Dedifferentiated amniotic fluid mesenchymal stem cell (primary cell): ENCODE measurements around the gene TMPRSS3.

Experiments used
- DNase-seq: peaks from one replicate; pipeline ENCODE4 v3.0.0-alpha.2; 2016; ENCODE audit errors: extremely low spot score

The TMPRSS3 gene

GRCh38 chr21:42387843-42388340, 8.0 kb downstream of the TMPRSS3 start:
- no peak for DNase-seq

DNA sequence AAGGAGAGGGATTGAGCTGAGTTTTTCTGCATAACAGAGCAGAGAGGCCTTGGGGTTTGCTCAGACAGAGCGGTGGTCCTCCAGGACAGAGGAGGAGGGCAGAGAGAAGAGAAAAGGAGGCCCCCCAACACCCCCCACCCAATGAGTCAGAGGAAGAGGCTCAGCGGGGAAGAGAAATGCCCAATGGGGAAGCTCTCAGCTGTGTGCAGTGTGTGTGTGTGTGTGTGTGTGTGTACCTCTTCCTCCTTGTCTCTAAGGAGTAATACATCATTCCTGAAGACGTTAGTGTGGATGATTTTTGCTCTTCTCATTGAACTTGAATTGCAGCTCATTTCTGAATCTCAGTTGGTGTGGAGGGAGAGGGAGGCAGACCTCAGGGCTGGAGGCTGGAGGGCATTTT, 8.7 kb downstream of the TMPRSS3 start:
- DNase-seq, result no peak

- DNase-seq, result no peak
Observed at GRCh38 chr21:42386034-42386591, 9.7 kb downstream of the TMPRSS3 start.

- DNase-seq, result no peak
Observed at GRCh38 chr21:42385619-42386018, 10.2 kb downstream of the TMPRSS3 start.

DNA sequence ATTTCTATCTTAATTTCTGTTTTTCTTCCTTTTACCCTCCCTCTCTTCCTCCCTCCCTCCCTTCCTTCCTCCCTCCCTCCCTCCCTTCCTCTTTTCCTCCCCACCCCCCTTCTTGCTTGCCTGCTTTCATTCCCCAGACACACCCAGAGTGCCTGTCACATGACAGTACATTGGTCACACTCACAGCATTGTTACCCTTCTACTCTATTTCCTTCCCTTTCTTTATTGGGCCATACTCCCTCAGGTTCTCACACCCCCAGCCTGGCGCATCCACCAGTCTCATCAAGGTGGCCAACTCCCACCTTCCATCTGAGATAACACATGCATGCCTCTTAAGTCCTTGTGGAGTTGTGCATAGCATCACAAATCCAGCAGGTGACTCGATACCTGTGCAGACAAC, 10.9 kb downstream of the TMPRSS3 start:
- no peak for DNase-seq

DNA sequence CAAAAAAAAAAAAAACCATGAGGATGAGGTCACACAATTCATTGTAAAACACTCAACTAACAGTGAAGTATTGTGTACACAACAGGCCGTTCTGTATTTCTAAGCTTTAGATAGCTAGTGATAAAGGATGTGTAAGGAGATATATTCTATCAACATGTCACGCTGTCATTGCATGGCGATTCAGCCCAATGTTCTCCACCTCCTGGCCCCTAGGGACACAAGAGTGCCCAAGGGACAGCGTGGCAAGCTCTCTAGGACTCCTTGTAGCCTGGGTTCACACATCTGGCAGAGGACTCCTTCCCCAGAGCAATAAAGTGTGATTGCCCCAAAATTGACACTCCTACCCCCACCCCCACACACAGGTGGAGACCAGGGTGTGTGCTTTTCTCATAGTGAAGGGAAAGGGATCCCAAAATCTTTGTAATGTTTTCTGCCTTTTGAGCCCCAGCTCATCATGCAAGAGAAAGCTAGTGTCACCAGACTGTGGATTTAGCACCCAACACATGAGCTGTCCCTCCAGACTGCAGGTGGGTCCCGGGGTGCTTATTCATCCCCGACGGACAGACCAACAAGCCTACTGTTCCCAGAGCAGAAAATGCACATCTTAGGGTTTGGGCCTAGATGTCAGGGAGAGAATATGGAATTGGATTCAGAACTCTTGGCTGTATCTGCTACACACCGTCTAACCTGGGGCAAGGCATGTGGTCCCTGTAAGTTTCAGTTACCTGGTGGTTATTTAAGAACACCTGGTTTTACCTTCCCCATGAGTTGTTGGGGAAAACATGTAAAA, 11.5 kb downstream of the TMPRSS3 start:
- no peak for DNase-seq

DNA sequence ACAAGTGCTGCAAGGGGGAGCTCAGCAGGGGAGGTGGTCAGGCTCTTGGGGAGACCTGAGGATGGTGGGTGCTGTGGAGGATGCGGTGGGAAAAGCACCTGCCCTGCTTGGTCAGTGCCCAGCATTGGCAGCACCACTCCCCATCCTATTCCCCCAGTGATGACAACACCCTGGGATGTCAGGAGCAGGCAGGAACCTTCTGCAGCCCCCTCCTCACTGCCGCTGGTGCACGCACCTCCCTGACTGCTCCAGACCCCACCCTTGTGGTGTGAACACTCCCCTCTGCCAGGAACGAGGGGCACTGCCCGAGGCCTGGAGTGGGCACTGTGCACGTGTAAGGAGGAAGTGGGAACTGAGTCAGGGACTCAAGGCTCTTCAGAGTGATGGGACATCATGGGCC, 12.5 kb downstream of the TMPRSS3 start:
- no peak for DNase-seq

DNA sequence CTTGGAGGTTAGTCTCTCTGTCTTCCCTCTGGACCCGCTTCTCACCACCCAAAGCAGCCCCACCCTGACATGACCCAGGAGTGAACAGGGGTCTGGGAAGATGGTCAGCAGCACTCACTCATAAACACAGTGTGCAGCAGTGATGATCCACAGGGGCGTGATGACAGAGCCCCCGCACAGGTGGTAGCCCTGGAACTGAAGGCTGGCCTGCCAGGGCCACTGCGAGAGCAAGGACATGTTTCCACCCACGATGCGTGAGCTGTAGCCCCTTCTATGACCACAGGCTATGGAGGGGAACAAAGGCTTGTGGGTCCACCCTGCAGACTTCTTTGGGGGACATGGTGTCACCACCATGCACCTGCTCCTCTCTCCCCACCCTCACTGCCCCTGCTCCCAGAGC, 12.9 kb downstream of the TMPRSS3 start:
- no peak for DNase-seq

- DNase-seq, result no peak
Observed at GRCh38 chr21:42381347-42381984, 14.4 kb downstream of the TMPRSS3 start.

GRCh38 chr21:42379426-42380215, 16.2 kb downstream of the TMPRSS3 start:
- DNase-seq, result no peak

DNA sequence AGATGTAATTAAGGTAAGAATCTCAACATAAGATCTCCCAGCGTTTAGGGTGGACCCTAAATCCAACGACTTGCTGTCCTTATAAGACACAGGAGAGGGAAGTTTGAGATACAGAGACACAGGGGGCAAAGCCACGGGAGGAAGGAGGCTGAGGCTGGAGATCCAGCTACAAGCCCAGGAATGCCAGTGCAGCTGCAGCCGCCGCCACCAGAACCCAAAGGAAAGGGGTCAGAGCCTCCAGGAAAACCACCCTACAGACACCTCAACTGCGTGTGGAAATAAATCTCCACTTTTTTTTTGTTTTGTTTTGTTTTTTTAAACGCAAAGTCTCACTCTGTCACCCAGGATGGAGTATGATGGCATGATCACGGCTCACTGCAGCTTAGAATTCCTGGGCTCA, 17.4 kb downstream of the TMPRSS3 start:
- DNase-seq, result no peak

GRCh38 chr21:42377951-42378340, 17.9 kb downstream of the TMPRSS3 start:
- no peak for DNase-seq

- DNase-seq, result no peak
Observed at GRCh38 chr21:42377211-42377950, 18.5 kb downstream of the TMPRSS3 start.

DNA sequence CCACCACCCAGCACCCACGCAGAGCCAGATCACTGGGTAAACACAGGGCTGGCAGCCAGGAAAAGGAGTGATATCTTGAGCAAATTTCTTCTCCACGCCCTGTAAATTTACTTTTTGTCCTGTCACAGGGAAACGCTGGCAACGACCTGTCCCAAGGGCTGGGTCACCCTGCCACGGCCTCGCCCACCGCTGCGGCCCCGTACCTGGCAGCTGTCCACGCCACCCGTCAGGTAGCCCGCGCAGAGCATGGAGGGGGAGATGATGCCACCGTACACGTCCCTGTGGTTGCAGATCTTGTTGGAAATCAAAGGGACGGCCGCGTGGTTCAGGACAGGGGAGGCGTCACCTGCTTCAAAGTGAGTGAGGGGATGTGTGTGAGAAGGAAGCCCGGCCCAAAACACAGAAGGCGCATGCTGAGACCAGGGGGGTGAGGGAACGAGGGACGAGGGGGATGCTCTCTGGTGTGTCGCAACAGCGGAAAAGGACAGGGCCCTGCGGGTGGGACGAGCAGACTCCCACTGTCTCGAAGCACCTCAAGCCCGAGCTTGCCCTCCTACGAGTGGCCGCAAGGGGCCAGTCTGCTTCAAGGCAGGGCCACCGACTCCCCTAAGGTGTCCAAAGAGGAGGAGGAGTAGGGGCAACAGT, 19.4 kb downstream of the TMPRSS3 start:
- DNase-seq, result no peak

- DNase-seq, result no peak
Observed at GRCh38 chr21:42375966-42376337, 19.9 kb downstream of the TMPRSS3 start.

GRCh38 chr21:42375506-42375905, 20.3 kb downstream of the TMPRSS3 start:
- no peak for DNase-seq

- no peak for DNase-seq
Observed at GRCh38 chr21:42374864-42375499, 20.9 kb downstream of the TMPRSS3 start.

DNA sequence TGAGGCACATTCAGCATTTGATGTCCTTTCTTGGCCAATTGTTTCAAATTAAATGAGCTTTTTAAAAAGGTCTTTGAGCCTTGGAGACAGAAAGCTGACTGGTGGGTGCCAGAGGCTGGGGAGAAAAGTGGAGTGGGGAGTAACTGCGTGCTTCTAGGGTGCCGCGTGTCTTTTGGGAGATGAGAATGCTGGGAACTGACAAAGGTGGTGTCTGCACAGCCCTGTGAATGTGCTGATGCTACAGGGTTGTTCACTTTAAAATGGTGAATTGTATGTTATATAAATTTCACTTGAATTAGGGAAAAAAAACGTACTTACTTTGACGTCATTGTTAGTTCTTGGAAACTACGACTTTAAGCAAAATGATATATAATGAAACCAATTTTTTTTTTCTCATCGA, 21.4 kb downstream of the TMPRSS3 start:
- DNase-seq, result no peak

- DNase-seq, result no peak
Observed at GRCh38 chr21:42373908-42374455, 21.9 kb downstream of the TMPRSS3 start.

- DNase-seq, result no peak
Observed at GRCh38 chr21:42373196-42373907, 22.5 kb downstream of the TMPRSS3 start.
